Fibroblast of lung (primary cell): Measurements from ENCODE around the gene EDC4. TPM values are rescaled to one million over a fixed set of nuclear protein-coding genes. Genes with fewer than 3 reads are reported as not detected.

Source experiments
- DNase-seq, 2 donors: peaks; one replicate each; pipeline versions ENCODE4 v3.0.0 to v3.0.0-alpha.2; 2010; ENCODE audit warnings: low read depth in 2 of 2
- H2AFZ ChIP-seq: 2 replicates; pipeline ENCODE4 v1.5.1; 2012; ENCODE audit warnings: low read length, control low read depth, inconsistent platforms
- H3K27ac ChIP-seq: 2 replicates; pipeline ENCODE4 v1.5.1; 2011; ENCODE audit warnings: low read length, control low read depth; ENCODE audit not compliant: insufficient read depth
- H3K27me3 ChIP-seq: 2 replicates; pipeline ENCODE4 v1.5.1; 2011; ENCODE audit warnings: mild to moderate bottlenecking, low read length; ENCODE audit not compliant: control insufficient read depth, insufficient read depth
- H3K36me3 ChIP-seq: 2 replicates; pipeline ENCODE4 v1.5.1; 2011; ENCODE audit warnings: low read length; ENCODE audit not compliant: control insufficient read depth, insufficient read depth
- H3K4me1 ChIP-seq: 2 replicates; pipeline ENCODE4 v1.5.1; 2011; ENCODE audit warnings: low read length; ENCODE audit not compliant: control insufficient read depth, insufficient read depth; ENCODE audit errors: extremely low read depth
- H3K4me2 ChIP-seq: 2 replicates; pipeline ENCODE4 v1.5.1; 2011; ENCODE audit warnings: low read length, control low read depth; ENCODE audit not compliant: insufficient read depth; ENCODE audit errors: extremely low read depth
- H3K4me3 ChIP-seq, 4 experiments: fragments of 200-600 bp in 1 of 4; sonication (generic) in 1 of 4; replicated peaks in 1 of 4; 2 replicates each; pipeline ENCODE4 v1.5.1; 2011 to 2016; ENCODE audit warnings: low read length in 4 of 4, low read depth in 3 of 4, mild to moderate bottlenecking in 3 of 4, control low read depth in 2 of 4, inconsistent platforms in 1 of 4, mixed read lengths in 1 of 4; ENCODE audit not compliant: insufficient read depth in 1 of 4; ENCODE audit errors: control extremely low read depth in 1 of 4
- H3K79me2 ChIP-seq: 2 replicates; pipeline ENCODE4 v1.5.1; 2012; ENCODE audit warnings: mild to moderate bottlenecking, low read length, inconsistent platforms; ENCODE audit not compliant: control insufficient read depth, insufficient read depth
- H3K9ac ChIP-seq: 2 replicates; pipeline ENCODE4 v1.5.1; 2011; ENCODE audit warnings: mild to moderate bottlenecking, low read length, control low read depth; ENCODE audit not compliant: insufficient read depth
- H3K9me3 ChIP-seq: 2 replicates; pipeline ENCODE4 v1.5.1; 2012; ENCODE audit warnings: low read depth, low read length; ENCODE audit not compliant: control insufficient read depth, insufficient read depth
- H4K20me1 ChIP-seq: 2 replicates; pipeline ENCODE4 v1.5.1; 2011; ENCODE audit warnings: low read length; ENCODE audit not compliant: control insufficient read depth, insufficient read depth; ENCODE audit errors: extremely low read depth
- EZH2 ChIP-seq: IDR thresholded peaks from 2 replicates; pipeline ENCODE4 v1.5.1; 2012; ENCODE audit warnings: low read length, control low read depth, mild to moderate bottlenecking; ENCODE audit errors: missing control alignments
- polyA plus RNA-seq, 2 donors: library from polyadenylated mRNA; depleted of rRNA in 1 of 2; stranded (reverse) in 1 of 2; unstranded in 1 of 2; fragments of >200 nt; gene quantifications; 2 replicates each; pipeline ENCODE4 v1.2.1, GENCODE V29; 2011 to 2012; ENCODE audit warnings: missing spikeins in 1 of 2
- total RNA-seq: library from RNA; depleted of rRNA; stranded (reverse); fragments of >200 nt; gene quantifications from 2 replicates; pipeline ENCODE4 v1.2.1, GENCODE V29; 2014
- TF ChIP-seq, protein P1 (sequence below), 2 donors: IDR thresholded peaks in 1 of 2; conservative IDR thresholded peaks in 1 of 2; 1 replicate in 1 of 2; 2 replicates in 1 of 2; pipeline ENCODE4 v1.5.1; 2011 to 2012; ENCODE audit warnings: low read length in 2 of 2, control low read depth in 1 of 2, inconsistent platforms in 1 of 2, low read depth in 1 of 2, mild to moderate bottlenecking in 1 of 2

Gene EDC4
- total and polyA plus RNA-seq, 2 donors (not counting 1 experiment from before 2014, with no cell fraction given): 27.4 to 49.4 TPM

DNA sequence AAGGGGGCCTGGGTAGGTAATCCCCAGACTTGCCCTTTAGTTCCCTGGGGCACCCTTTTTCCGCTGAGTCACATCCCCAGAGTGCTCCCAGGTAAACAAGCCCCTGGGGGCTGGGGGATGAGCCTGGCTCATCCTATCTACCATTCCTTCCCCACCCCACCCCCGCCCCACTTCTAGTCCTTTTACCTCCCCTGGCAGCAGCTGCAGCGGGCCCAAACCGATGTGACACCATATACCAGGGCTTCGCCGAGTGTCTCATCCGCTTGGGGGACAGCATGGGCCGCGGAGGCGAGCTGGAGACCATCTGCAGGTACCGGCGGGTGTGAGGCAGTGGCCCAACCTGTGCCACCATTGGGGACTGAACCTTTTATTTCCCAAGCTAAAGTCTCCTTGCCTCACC is 12.7 kb downstream of the EDC4 start:
- Histone ChIP-seq H3K27ac (no peak overlapping the region), H3K9me3 (no peaks in the 10 kb centered on the region), H4K20me1 (peaks cover 4% of the 10 kb centered on the region), H2AFZ (no peak overlapping the region), H3K9ac (no peak overlapping the region), H3K4me2 (no peak overlapping the region), H3K36me3 (peaks cover 28% of the 10 kb centered on the region), H3K4me1 (peaks cover 6% of the 10 kb centered on the region), H3K27me3 (no peaks in the 10 kb centered on the region), H3K79me2 (no peaks in the 10 kb centered on the region), H3K4me3 (no peak overlapping the region)
- TF ChIP-seq, protein P1, sequence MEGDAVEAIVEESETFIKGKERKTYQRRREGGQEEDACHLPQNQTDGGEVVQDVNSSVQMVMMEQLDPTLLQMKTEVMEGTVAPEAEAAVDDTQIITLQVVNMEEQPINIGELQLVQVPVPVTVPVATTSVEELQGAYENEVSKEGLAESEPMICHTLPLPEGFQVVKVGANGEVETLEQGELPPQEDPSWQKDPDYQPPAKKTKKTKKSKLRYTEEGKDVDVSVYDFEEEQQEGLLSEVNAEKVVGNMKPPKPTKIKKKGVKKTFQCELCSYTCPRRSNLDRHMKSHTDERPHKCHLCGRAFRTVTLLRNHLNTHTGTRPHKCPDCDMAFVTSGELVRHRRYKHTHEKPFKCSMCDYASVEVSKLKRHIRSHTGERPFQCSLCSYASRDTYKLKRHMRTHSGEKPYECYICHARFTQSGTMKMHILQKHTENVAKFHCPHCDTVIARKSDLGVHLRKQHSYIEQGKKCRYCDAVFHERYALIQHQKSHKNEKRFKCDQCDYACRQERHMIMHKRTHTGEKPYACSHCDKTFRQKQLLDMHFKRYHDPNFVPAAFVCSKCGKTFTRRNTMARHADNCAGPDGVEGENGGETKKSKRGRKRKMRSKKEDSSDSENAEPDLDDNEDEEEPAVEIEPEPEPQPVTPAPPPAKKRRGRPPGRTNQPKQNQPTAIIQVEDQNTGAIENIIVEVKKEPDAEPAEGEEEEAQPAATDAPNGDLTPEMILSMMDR (conservative IDR thresholded peaks at IDR 0.05 in 1 of 2, IDR thresholded peaks at IDR 0.05 in 1 of 2; ENCODE audit: low read depth in 1 of 2, low read length in 2 of 2): no peak
- TF ChIP-seq EZH2: no peak
- DNase-seq: no peak

DNA sequence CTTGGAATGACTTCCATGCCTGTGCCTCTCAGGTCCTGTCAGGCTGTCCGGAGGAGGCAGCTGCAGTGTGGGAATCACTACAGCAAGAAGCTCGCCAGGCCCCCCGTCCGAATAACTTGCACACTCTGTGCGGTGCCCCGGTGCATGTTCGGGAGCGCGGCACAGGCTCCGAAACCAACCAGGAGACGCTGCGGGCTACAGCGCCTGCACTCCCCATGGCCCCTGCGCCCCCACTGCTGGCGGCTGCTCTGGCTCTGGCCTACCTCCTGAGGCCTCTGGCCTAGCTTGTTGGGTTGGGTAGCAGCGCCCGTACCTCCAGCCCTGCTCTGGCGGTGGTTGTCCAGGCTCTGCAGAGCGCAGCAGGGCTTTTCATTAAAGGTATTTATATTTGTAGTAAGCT is 13.1 kb downstream of the EDC4 start:
- Histone ChIP-seq H3K4me3 (no peak overlapping the region), H3K9ac (no peak overlapping the region), H3K27me3 (no peaks in the 10 kb centered on the region), H3K4me2 (no peak overlapping the region), H3K9me3 (no peaks in the 10 kb centered on the region), H3K36me3 (peaks cover 23% of the 10 kb centered on the region), H3K27ac (no peak overlapping the region), H4K20me1 (peaks cover 4% of the 10 kb centered on the region), H3K4me1 (peaks cover 6% of the 10 kb centered on the region), H3K79me2 (no peaks in the 10 kb centered on the region), H2AFZ (no peak overlapping the region)
- no peak for DNase-seq
- TF ChIP-seq EZH2: no peak
- TF ChIP-seq, protein P1 (conservative IDR thresholded peaks at IDR 0.05 in 1 of 2, IDR thresholded peaks at IDR 0.05 in 1 of 2; ENCODE audit: low read depth in 1 of 2, low read length in 2 of 2): no peak

GRCh38 chr16:67886387-67886786 is 13.5 kb downstream of the EDC4 start:
- Histone ChIP-seq H3K36me3 (peaks cover 19% of the 10 kb centered on the region), H3K4me1 (peaks cover 6% of the 10 kb centered on the region), H3K4me3 (no peak overlapping the region), H3K9ac (no peak overlapping the region), H2AFZ (no peak overlapping the region), H3K4me2 (no peak overlapping the region), H4K20me1 (peaks cover 4% of the 10 kb centered on the region), H3K27me3 (no peaks in the 10 kb centered on the region), H3K9me3 (no peaks in the 10 kb centered on the region), H3K27ac (no peak overlapping the region), H3K79me2 (no peaks in the 10 kb centered on the region)
- no peak for DNase-seq
- TF ChIP-seq, protein P1 (conservative IDR thresholded peaks at IDR 0.05 in 1 of 2, IDR thresholded peaks at IDR 0.05 in 1 of 2; ENCODE audit: low read depth in 1 of 2, low read length in 2 of 2): no peak
- TF ChIP-seq EZH2: no peak
